Measurements from ENCODE around the gene ZNF550.
"Not testable (repeated sequence)": the region's sequence is repeated elsewhere in the genome, so short reads cannot be mapped to it uniquely, and the experiment has no call there.

GRCh38 chr19:57499332-57499679, 60.4 kb downstream of the ZNF550 start:
- TF ChIP-seq CTCF (IDR thresholded peaks at IDR 0.05; ENCODE audit: extremely low read depth in 1 of 2, insufficient read depth in 1 of 2, low read depth in 1 of 2, low read length in 2 of 2); POLR2AphosphoS5 (IDR thresholded peaks at IDR 0.05; ENCODE audit: insufficient read depth, low read depth, low read length); JUN (IDR thresholded peaks at IDR 0.05; ENCODE audit: borderline replicate concordance, insufficient read depth, insufficient read length, low read depth); POLR2A (IDR thresholded peaks at IDR 0.05; ENCODE audit: low read depth, low read length); EZH2 (IDR thresholded peaks at IDR 0.05; ENCODE audit: borderline replicate concordance, low read depth, low read length, severe bottlenecking); FOS (IDR thresholded peaks at IDR 0.05; ENCODE audit: borderline replicate concordance, insufficient read depth, low read length); MAX (IDR thresholded peaks at IDR 0.05; ENCODE audit: insufficient read depth, insufficient read length); MYC (IDR thresholded peaks at IDR 0.05; ENCODE audit: low read depth, low read length); GATA2 (IDR thresholded peaks at IDR 0.05; ENCODE audit: insufficient read depth, insufficient read length, low read depth, low read length): not testable (repeated sequence)

Data from endothelial cell of umbilical vein (primary cell).